ENCODE results near the gene WWTR1.

Gene WWTR1

GRCh38 chr3:149495581-149496125, 162.2 kb downstream of the WWTR1 start:
- DNase-seq (ENCODE audit: low spot score) = no peak

- peak; percentile 25 for DNase-seq (ENCODE audit: low spot score)
Observed at GRCh38 chr3:149494759-149495580, 162.9 kb downstream of the WWTR1 start.

- peak; percentile 75 for DNase-seq (ENCODE audit: low spot score)
Observed at GRCh38 chr3:149494022-149494758, 163.6 kb downstream of the WWTR1 start.

- DNase-seq (ENCODE audit: low spot score) = no peak
Observed at GRCh38 chr3:149493315-149494021, 164.4 kb downstream of the WWTR1 start.

GRCh38 chr3:149490260-149490971, 167.4 kb downstream of the WWTR1 start:
- no peak for DNase-seq (ENCODE audit: low spot score)

- DNase-seq (ENCODE audit: low spot score) = peak; percentile 40
Observed at GRCh38 chr3:149489060-149489690, 168.7 kb downstream of the WWTR1 start.

GRCh38 chr3:149487598-149488197, 170.1 kb downstream of the WWTR1 start:
- DNase-seq (ENCODE audit: low spot score) = no peak

- DNase-seq (ENCODE audit: low spot score) = no peak
Observed at GRCh38 chr3:149486726-149487125, 171.1 kb downstream of the WWTR1 start.

- DNase-seq (ENCODE audit: low spot score) = no peak
Observed at GRCh38 chr3:149481491-149481890, 176.3 kb downstream of the WWTR1 start.

GRCh38 chr3:149481056-149481455, 176.8 kb downstream of the WWTR1 start:
- DNase-seq (ENCODE audit: low spot score) = no peak

GRCh38 chr3:149480326-149481017, 177.4 kb downstream of the WWTR1 start:
- peak; percentile 88 for DNase-seq (ENCODE audit: low spot score)

GRCh38 chr3:149479621-149480325, 178.1 kb downstream of the WWTR1 start:
- no peak for DNase-seq (ENCODE audit: low spot score)

- DNase-seq (ENCODE audit: low spot score) = no peak
Observed at GRCh38 chr3:149476225-149476624, 181.6 kb downstream of the WWTR1 start.

- DNase-seq (ENCODE audit: low spot score) = no peak
Observed at GRCh38 chr3:149475451-149476060, 182.3 kb downstream of the WWTR1 start.

GRCh38 chr3:149474250-149474817, 183.5 kb downstream of the WWTR1 start, which contains the start of gene TM4SF4:
TSS of gene TM4SF4 (plus strand) at chr3:149474697. CDS start at chr3:149474878, 181 bp downstream.
- DNase-seq (ENCODE audit: low spot score) = no peak

GRCh38 chr3:149473357-149474249, 184.2 kb downstream of the WWTR1 start:
- DNase-seq (ENCODE audit: low spot score) = peak; percentile 65

GRCh38 chr3:149472030-149472797, 185.6 kb downstream of the WWTR1 start:
- no peak for DNase-seq (ENCODE audit: low spot score)

Measured in GM03348 (cell line).